Measurements from ENCODE around the gene LOX. TPM values are rescaled to one million over a fixed set of nuclear protein-coding genes. Genes with fewer than 3 reads are reported as not detected.

LOX gene
- total and polyA plus RNA-seq, 2 experiments from 2014 or later: 1.5 to 1.8 TPM

DNA sequence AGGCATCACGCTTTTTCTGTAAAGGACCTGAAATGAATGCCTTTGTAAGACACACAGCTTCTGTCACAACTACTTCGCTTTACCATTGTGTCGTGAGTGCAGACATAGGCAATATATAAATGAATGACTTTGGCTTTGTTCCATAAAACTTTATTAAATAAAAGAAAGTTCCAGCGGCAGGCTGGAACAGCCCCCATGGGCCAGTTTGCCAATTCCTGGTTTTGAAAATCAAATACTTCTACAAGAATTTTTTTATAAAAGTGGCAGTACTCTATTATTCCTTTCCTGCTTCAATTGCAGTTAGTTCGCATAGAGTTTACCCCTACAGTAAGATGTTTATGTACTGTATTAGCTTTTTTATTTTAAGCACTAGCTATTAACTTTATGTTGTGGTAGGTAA is 62.6 kb downstream of the LOX start:
- Histone ChIP-seq H2AFZ (no peak overlapping the region), H3K9me2 (ENCODE audit: insufficient read depth) (no peaks in the 10 kb centered on the region), H4K20me1 (replicated peaks; ENCODE audit: insufficient read depth) (peaks cover 4% of the 10 kb centered on the region), H3F3A (replicated peaks; ENCODE audit: low read depth) (no peaks in the 10 kb centered on the region), H3K4me3 (no peak overlapping the region), H3K27me3 (ENCODE audit: insufficient read depth) (no peaks in the 10 kb centered on the region), H3K36me3 (ENCODE audit: insufficient read depth) (no peaks in the 10 kb centered on the region), H3K4me2 (no peak overlapping the region), H3K4me1 (ENCODE audit: insufficient read depth) (peaks cover 5% of the 10 kb centered on the region; the same call in 1 of the 2 replicates), H3K27ac (ENCODE audit: low read depth) (no peak overlapping the region), H3K79me2 (replicated peaks; ENCODE audit: insufficient read depth) (peaks cover 7% of the 10 kb centered on the region)
- peaks cover 2% of the 10 kb centered on the region for H3K27me3 Mint-ChIP-seq (ENCODE audit: insufficient read depth, low read depth, poor library complexity)
- peaks cover 6% of the 10 kb centered on the region; the same call in 2 of the 3 replicates for H3K36me3 Mint-ChIP-seq (ENCODE audit: low read depth)
- TF ChIP-seq NANOG (IDR thresholded peaks at IDR 0.05; ENCODE audit: borderline replicate concordance) (no peak), EZH2 (IDR thresholded peaks at IDR 0.05; ENCODE audit: low read depth, unreplicated experiment) (no peak)
- peaks cover 9% of the 10 kb centered on the region; the same call in 2 of the 3 replicates for H3K4me1 Mint-ChIP-seq
- no peak overlapping the region for H3K4me3 Mint-ChIP-seq
- no peaks in the 10 kb centered on the region for H3K9me3 Mint-ChIP-seq
- no peak overlapping the region for H3K27ac Mint-ChIP-seq
- DNase-seq (ENCODE audit: low spot score): no peak
- ATAC-seq: no peak

GRCh38 chr5:122014236-122014935 is 63.7 kb downstream of the LOX start:
- Mint-ChIP-seq H3K4me3 (no peak overlapping the region), H3K27me3 (ENCODE audit: insufficient read depth, low read depth, poor library complexity) (peaks cover 2% of the 10 kb centered on the region), H3K9me3 (no peaks in the 10 kb centered on the region), H3K36me3 (ENCODE audit: low read depth) (no peaks in the 10 kb centered on the region), H3K4me1 (peaks cover 4% of the 10 kb centered on the region; the same call in 2 of the 3 replicates), H3K27ac (no peak overlapping the region)
- H3K27ac ChIP-seq (ENCODE audit: low read depth): peak overlapping the region; percentile 10; the same call in 1 of the 2 replicates
- TF ChIP-seq STAT1 (IDR thresholded peaks at IDR 0.05; ENCODE audit: unreplicated experiment) (no peak), ZNF114 (CRISPR knock-in tag; IDR thresholded peaks at IDR 0.05) (no peak), EZH2 (IDR thresholded peaks at IDR 0.05; ENCODE audit: low read depth, unreplicated experiment) (no peak), ETS1 (IDR thresholded peaks at IDR 0.05) (no peak), EZH2phosphoT487 (IDR thresholded peaks at IDR 0.05; ENCODE audit: unreplicated experiment) (no peak), NANOG (IDR thresholded peaks at IDR 0.05; ENCODE audit: borderline replicate concordance) (no peak), ZNF331 (CRISPR knock-in tag; IDR thresholded peaks at IDR 0.05; ENCODE audit: low read depth) (no peak), CREB1 (CRISPR knock-in tag; IDR thresholded peaks at IDR 0.05; ENCODE audit: low read depth) (no peak)
- TF ChIP-seq, protein P1, sequence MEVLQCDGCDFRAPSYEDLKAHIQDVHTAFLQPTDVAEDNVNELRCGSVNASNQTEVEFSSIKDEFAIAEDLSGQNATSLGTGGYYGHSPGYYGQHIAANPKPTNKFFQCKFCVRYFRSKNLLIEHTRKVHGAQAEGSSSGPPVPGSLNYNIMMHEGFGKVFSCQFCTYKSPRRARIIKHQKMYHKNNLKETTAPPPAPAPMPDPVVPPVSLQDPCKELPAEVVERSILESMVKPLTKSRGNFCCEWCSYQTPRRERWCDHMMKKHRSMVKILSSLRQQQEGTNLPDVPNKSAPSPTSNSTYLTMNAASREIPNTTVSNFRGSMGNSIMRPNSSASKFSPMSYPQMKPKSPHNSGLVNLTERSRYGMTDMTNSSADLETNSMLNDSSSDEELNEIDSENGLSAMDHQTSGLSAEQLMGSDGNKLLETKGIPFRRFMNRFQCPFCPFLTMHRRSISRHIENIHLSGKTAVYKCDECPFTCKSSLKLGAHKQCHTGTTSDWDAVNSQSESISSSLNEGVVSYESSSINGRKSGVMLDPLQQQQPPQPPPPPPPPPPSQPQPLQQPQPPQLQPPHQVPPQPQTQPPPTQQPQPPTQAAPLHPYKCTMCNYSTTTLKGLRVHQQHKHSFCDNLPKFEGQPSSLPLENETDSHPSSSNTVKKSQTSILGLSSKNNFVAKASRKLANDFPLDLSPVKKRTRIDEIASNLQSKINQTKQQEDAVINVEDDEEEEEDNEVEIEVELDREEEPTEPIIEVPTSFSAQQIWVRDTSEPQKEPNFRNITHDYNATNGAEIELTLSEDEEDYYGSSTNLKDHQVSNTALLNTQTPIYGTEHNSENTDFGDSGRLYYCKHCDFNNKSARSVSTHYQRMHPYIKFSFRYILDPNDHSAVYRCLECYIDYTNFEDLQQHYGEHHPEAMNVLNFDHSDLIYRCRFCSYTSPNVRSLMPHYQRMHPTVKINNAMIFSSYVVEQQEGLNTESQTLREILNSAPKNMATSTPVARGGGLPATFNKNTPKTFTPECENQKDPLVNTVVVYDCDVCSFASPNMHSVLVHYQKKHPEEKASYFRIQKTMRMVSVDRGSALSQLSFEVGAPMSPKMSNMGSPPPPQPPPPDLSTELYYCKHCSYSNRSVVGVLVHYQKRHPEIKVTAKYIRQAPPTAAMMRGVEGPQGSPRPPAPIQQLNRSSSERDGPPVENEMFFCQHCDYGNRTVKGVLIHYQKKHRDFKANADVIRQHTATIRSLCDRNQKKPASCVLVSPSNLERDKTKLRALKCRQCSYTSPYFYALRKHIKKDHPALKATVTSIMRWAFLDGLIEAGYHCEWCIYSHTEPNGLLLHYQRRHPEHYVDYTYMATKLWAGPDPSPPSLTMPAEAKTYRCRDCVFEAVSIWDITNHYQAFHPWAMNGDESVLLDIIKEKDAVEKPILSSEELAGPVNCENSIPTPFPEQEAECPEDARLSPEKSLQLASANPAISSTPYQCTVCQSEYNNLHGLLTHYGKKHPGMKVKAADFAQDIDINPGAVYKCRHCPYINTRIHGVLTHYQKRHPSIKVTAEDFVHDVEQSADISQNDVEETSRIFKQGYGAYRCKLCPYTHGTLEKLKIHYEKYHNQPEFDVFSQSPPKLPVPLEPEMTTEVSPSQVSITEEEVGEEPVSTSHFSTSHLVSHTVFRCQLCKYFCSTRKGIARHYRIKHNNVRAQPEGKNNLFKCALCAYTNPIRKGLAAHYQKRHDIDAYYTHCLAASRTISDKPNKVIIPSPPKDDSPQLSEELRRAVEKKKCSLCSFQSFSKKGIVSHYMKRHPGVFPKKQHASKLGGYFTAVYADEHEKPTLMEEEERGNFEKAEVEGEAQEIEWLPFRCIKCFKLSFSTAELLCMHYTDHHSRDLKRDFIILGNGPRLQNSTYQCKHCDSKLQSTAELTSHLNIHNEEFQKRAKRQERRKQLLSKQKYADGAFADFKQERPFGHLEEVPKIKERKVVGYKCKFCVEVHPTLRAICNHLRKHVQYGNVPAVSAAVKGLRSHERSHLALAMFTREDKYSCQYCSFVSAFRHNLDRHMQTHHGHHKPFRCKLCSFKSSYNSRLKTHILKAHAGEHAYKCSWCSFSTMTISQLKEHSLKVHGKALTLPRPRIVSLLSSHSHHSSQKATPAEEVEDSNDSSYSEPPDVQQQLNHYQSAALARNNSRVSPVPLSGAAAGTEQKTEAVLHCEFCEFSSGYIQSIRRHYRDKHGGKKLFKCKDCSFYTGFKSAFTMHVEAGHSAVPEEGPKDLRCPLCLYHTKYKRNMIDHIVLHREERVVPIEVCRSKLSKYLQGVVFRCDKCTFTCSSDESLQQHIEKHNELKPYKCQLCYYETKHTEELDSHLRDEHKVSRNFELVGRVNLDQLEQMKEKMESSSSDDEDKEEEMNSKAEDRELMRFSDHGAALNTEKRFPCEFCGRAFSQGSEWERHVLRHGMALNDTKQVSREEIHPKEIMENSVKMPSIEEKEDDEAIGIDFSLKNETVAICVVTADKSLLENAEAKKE (CRISPR knock-in tag; IDR thresholded peaks at IDR 0.05): no peak
- no peaks in the 10 kb centered on the region for H3K9me2 ChIP-seq (ENCODE audit: insufficient read depth)
- H2AFZ ChIP-seq: no peak overlapping the region
- no peak for DNase-seq (ENCODE audit: low spot score)
- H3K4me1 ChIP-seq (ENCODE audit: insufficient read depth): peaks cover under 1% of the 10 kb centered on the region; the same call in 1 of the 2 replicates
- ATAC-seq: no peak
- no peaks in the 10 kb centered on the region for H3K27me3 ChIP-seq (ENCODE audit: insufficient read depth)
- peaks cover 18% of the 10 kb centered on the region for H3K79me2 ChIP-seq (replicated peaks; ENCODE audit: insufficient read depth)
- H3K36me3 ChIP-seq (ENCODE audit: insufficient read depth): no peaks in the 10 kb centered on the region
- H3K4me2 ChIP-seq: no peak overlapping the region
- H4K20me1 ChIP-seq (replicated peaks; ENCODE audit: insufficient read depth): peaks cover 4% of the 10 kb centered on the region
- H3F3A ChIP-seq (replicated peaks; ENCODE audit: low read depth): no peaks in the 10 kb centered on the region
- no peak overlapping the region for H3K4me3 ChIP-seq

Measured in GM23338 (cell line).